IMR-90 (cell line): ENCODE results near the gene ARV1. TPM values are rescaled to one million over a fixed set of nuclear protein-coding genes. Genes with fewer than 3 reads are reported as not detected.

ENCODE experiments used
- ATAC-seq: fragments of 200-7000 bp; cut with Tn5 transposase; 2 replicates; pipeline ENCODE4 v1.9.1; 2020; ENCODE audit warnings: low read depth, mild to moderate bottlenecking, moderate library complexity
- BruUV-seq: library from RNA; stranded (reverse); fragments of 400-500 nt; replicated peaks from 2 replicates; lab custom pipeline; 2021; lab: Mats Ljungman, UMichigan
- CTCF ChIA-PET: fragments of 300-600 bp; formaldehyde crosslinking; extraction: SDS; loops from one replicate; lab custom pipeline; 2021; ENCODE audit warnings: antibody characterized with exemption; lab: Yijun Ruan, JAX
- POLR2A ChIA-PET: fragments of 300-600 bp; sonication (Branson Sonifier 250); formaldehyde crosslinking; loops from one replicate; lab custom pipeline; 2022; ENCODE audit warnings: antibody characterized with exemption; ENCODE audit not compliant: unreplicated experiment; lab: Charles Lee
- DNase-seq: peaks from one replicate; pipeline ENCODE4 v3.0.0; 2013
- H2AFZ ChIP-seq: replicated peaks from 2 replicates; pipeline ENCODE3; 2013; ENCODE audit warnings: low read length, mild to moderate bottlenecking; ENCODE audit not compliant: poor library complexity
- H2AK5ac ChIP-seq: 2 replicates; pipeline ENCODE4 v1.6.1; 2013; ENCODE audit warnings: low read depth, low read length, inconsistent platforms
- H2AK9ac ChIP-seq: replicated peaks from 2 replicates; pipeline ENCODE3; 2013; ENCODE audit warnings: mild to moderate bottlenecking, low read depth, low read length, moderate library complexity; ENCODE audit not compliant: poor library complexity
- H2BK120ac ChIP-seq: 2 replicates; pipeline ENCODE4 v1.6.1; 2013; ENCODE audit warnings: low read depth, low read length, inconsistent platforms
- H2BK15ac ChIP-seq: 3 replicates; pipeline ENCODE4 v1.6.1; 2013; ENCODE audit warnings: low read depth, low read length, inconsistent platforms
- H2BK20ac ChIP-seq: 2 replicates; pipeline ENCODE4 v1.6.1; 2013; ENCODE audit warnings: low read depth, mild to moderate bottlenecking, inconsistent platforms, low read length, moderate library complexity
- H2BK5ac ChIP-seq: 2 replicates; pipeline ENCODE4 v1.6.1; 2013; ENCODE audit warnings: mild to moderate bottlenecking, low read depth, low read length, inconsistent platforms; ENCODE audit not compliant: poor library complexity, severe bottlenecking
- H3K14ac ChIP-seq: replicated peaks from 2 replicates; pipeline ENCODE4 v1.6.1; 2013; ENCODE audit warnings: low read depth, low read length, inconsistent platforms
- H3K18ac ChIP-seq: 2 replicates; pipeline ENCODE4 v1.6.1; 2013; ENCODE audit warnings: low read depth, low read length, control low read depth
- H3K23ac ChIP-seq: 2 replicates; pipeline ENCODE4 v1.6.1; 2013; ENCODE audit warnings: low read depth, low read length, inconsistent platforms
- H3K27ac ChIP-seq: 2 replicates; pipeline ENCODE4 v1.5.1; 2013; ENCODE audit warnings: mild to moderate bottlenecking, control low read depth, low read length; ENCODE audit not compliant: insufficient read depth
- H3K27me3 ChIP-seq: 2 replicates; pipeline ENCODE4 v1.6.1; 2013; ENCODE audit warnings: low read length; ENCODE audit not compliant: control insufficient read depth, insufficient read depth
- H3K36me3 ChIP-seq: 2 replicates; pipeline ENCODE4 v1.6.1; 2013; ENCODE audit warnings: low read length, mixed read lengths; ENCODE audit not compliant: control insufficient read depth, insufficient read depth
- H3K4ac ChIP-seq: 2 replicates; pipeline ENCODE4 v1.6.1; 2013; ENCODE audit warnings: low read depth, low read length, inconsistent platforms
- H3K4me1 ChIP-seq: 2 replicates; pipeline ENCODE4 v1.6.1; 2013; ENCODE audit warnings: low read length, mixed read lengths; ENCODE audit not compliant: control insufficient read depth, insufficient read depth
- H3K4me2 ChIP-seq: 2 replicates; pipeline ENCODE4 v1.6.1; 2013; ENCODE audit warnings: low read depth, mild to moderate bottlenecking, control low read depth, low read length, moderate library complexity
- H3K4me3 ChIP-seq: 2 replicates; pipeline ENCODE4 v1.5.1; 2013; ENCODE audit warnings: low read depth, mild to moderate bottlenecking, control low read depth, low read length, moderate library complexity; ENCODE audit not compliant: insufficient read depth
- H3K56ac ChIP-seq: 2 replicates; pipeline ENCODE4 v1.6.1; 2013; ENCODE audit warnings: low read length, inconsistent platforms; ENCODE audit not compliant: insufficient read depth; ENCODE audit errors: extremely low read depth
- H3K79me1 ChIP-seq, 2 experiments: 2 replicates each; pipeline ENCODE4 v1.6.1; 2013; ENCODE audit warnings: low read length in 2 of 2, inconsistent platforms in 1 of 2, low read depth in 1 of 2
- H3K9ac ChIP-seq: 2 replicates; pipeline ENCODE4 v1.6.1; 2013; ENCODE audit warnings: low read depth, low read length, control low read depth
- H3K9me1 ChIP-seq: 2 replicates; pipeline ENCODE4 v1.6.1; 2013; ENCODE audit warnings: low read length, inconsistent platforms; ENCODE audit not compliant: insufficient read depth
- H3K9me3 ChIP-seq: 2 replicates; pipeline ENCODE4 v1.6.1; 2013; ENCODE audit warnings: low read length; ENCODE audit not compliant: control insufficient read depth, insufficient read depth
- H4K20me1 ChIP-seq: 2 replicates; pipeline ENCODE4 v1.6.1; 2013; ENCODE audit warnings: low read length, inconsistent platforms; ENCODE audit not compliant: insufficient read depth
- H4K5ac ChIP-seq: 2 replicates; pipeline ENCODE4 v1.6.1; 2013; ENCODE audit warnings: mild to moderate bottlenecking, low read depth, low read length, control low read depth
- H4K8ac ChIP-seq, 2 experiments: 2 replicates each; pipeline ENCODE4 v1.6.1; 2013; ENCODE audit warnings: low read depth in 2 of 2, low read length in 2 of 2, control low read depth in 1 of 2, inconsistent platforms in 1 of 2
- H4K91ac ChIP-seq: 2 replicates; pipeline ENCODE4 v1.6.1; 2013; ENCODE audit warnings: low read depth, low read length, inconsistent platforms; ENCODE audit not compliant: insufficient read depth
- CEBPB ChIP-seq: IDR thresholded peaks from 2 replicates; pipeline ENCODE4 v1.6.1; 2012; ENCODE audit warnings: low read depth, low read length, improper control_type of control experiment
- CHD1 ChIP-seq: IDR thresholded peaks from 2 replicates; pipeline ENCODE4 v1.6.1; 2012; ENCODE audit warnings: low read depth, low read length, improper control_type of control experiment
- CTCF ChIP-seq: conservative IDR thresholded peaks from 2 replicates; pipeline ENCODE4 v1.5.1; 2012; ENCODE audit warnings: mild to moderate bottlenecking, low read depth, low read length, improper control_type of control experiment
- ELK1 ChIP-seq: fragments of 150-350 bp; IDR thresholded peaks from 2 replicates; pipeline ENCODE4 v1.6.1; 2016; ENCODE audit warnings: low read depth, mild to moderate bottlenecking, low read length, moderate library complexity, borderline replicate concordance
- MAFK ChIP-seq: IDR thresholded peaks from 2 replicates; pipeline ENCODE4 v1.6.1; 2012; ENCODE audit warnings: low read depth, low read length, improper control_type of control experiment
- MAZ ChIP-seq: IDR thresholded peaks from 2 replicates; pipeline ENCODE4 v1.6.1; 2012; ENCODE audit warnings: low read depth, mild to moderate bottlenecking, low read length, improper control_type of control experiment, moderate library complexity, borderline replicate concordance
- MXI1 ChIP-seq: IDR thresholded peaks from 2 replicates; pipeline ENCODE4 v1.6.1; 2012; ENCODE audit warnings: low read depth, mild to moderate bottlenecking, low read length, moderate library complexity, borderline replicate concordance
- NFE2L2 ChIP-seq: fragments of 150-350 bp; IDR thresholded peaks from 2 replicates; pipeline ENCODE4 v1.6.1; 2016; ENCODE audit warnings: low read depth, mild to moderate bottlenecking, low read length
- POLR2A ChIP-seq: IDR thresholded peaks from 2 replicates; pipeline ENCODE4 v1.6.1; 2012; ENCODE audit warnings: mild to moderate bottlenecking, low read depth, low read length
- RAD21 ChIP-seq: IDR thresholded peaks from 2 replicates; pipeline ENCODE4 v1.6.1; 2012; ENCODE audit warnings: low read length, improper control_type of control experiment
- RCOR1 ChIP-seq: IDR thresholded peaks from 2 replicates; pipeline ENCODE4 v1.6.1; 2012; ENCODE audit warnings: mild to moderate bottlenecking, low read length, improper control_type of control experiment; ENCODE audit not compliant: insufficient replicate concordance
- RFX5 ChIP-seq: IDR thresholded peaks from 2 replicates; pipeline ENCODE4 v1.8.0; 2012; ENCODE audit warnings: low read depth, mild to moderate bottlenecking, low read length, moderate library complexity
- SMC3 ChIP-seq: fragments of 150-350 bp; IDR thresholded peaks from 2 replicates; pipeline ENCODE4 v1.6.1; 2016; ENCODE audit warnings: low read depth, mild to moderate bottlenecking, antibody characterized with exemption, low read length, moderate library complexity
- WGBS, 2 experiments: methylation state at CpG; one replicate each; pipeline versions ENCODE4 v1.1.5 to v1.1.7; 2013; ENCODE audit warnings: missing lambda C conversion rate in 2 of 2; ENCODE audit not compliant: insufficient read length in 1 of 2; ENCODE audit errors: extremely low coverage in 2 of 2; 5-methylcytosine and 5-hydroxymethylcytosine counted together
- dilution Hi-C: fragments of 300-500 bp; cut with HindIII; formaldehyde crosslinking; loops from one replicate; pipeline ENCODE4 v1.14.3; 2018; ENCODE audit warnings: low sequenced_read_pairs; ENCODE audit not compliant: unreplicated experiment
- in situ Hi-C: fragments of 300-500 bp; cut with MboI; formaldehyde crosslinking; loops from 3 replicates; pipeline ENCODE4 v1.14.3; 2019; ENCODE audit warnings: low sequenced_read_pairs, inconsistent platforms, mixed read lengths
- intact Hi-C: fragments of 100-400 bp; cut with micrococcal nuclease; formaldehyde crosslinking; loops from 2 replicates; pipeline ENCODE4 v1.10.0; 2022
- polyA plus RNA-seq, 3 experiments: library from polyadenylated mRNA; depleted of rRNA; stranded (reverse); fragments of >200 nt; gene quantifications; 2 replicates each; pipeline ENCODE4 v1.2.3, GENCODE V29; 2012; ENCODE audit warnings: low replicate concordance in 1 of 3
- total RNA-seq: library from RNA; depleted of rRNA; stranded (reverse); fragments of >200 nt; gene quantifications from 2 replicates; pipeline ENCODE4 v1.2.3, GENCODE V29; 2012

The ARV1 gene
- total and polyA plus RNA-seq, 2 of the 4 experiments (the other 2 are of a cell fraction): 19.0 to 22.9 TPM

- H3K9me1 ChIP-seq: no peaks in the 10 kb centered on the region
- no peak overlapping the region for H3K14ac ChIP-seq
- no peak overlapping the region for H2BK120ac ChIP-seq
- no peak overlapping the region for H2AFZ ChIP-seq
- 44% methylated on average over 2 of the region's 5 CpGs; no CpG with 5 or more reads in 1 of the 2 experiments for WGBS, 2 experiments
- H2AK9ac ChIP-seq: no peak overlapping the region
- H3K79me1 ChIP-seq: peaks cover 4 to 7% of the 10 kb centered on the region in 2 experiments
- no peak overlapping the region for H3K56ac ChIP-seq
- no peak overlapping the region for H3K4ac ChIP-seq
- no peak overlapping the region for H4K8ac ChIP-seq
- no peak overlapping the region for H3K23ac ChIP-seq
- H3K9me3 ChIP-seq: no peaks in the 10 kb centered on the region
- no peaks in the 10 kb centered on the region for H3K36me3 ChIP-seq
- H3K27ac ChIP-seq: no peak overlapping the region
- DNase-seq (no peak), ATAC-seq (no peak)
- H3K9ac ChIP-seq: no peak overlapping the region
- ChIA-PET POLR2A (interaction anchor here (0.6 kb wide), 1 partner anchor 56 kb away, joined by 5 read pairs; no protein-coding TSS in a partner anchor), CTCF (interaction anchor here (0.5 kb wide), 1 partner anchor 18 kb away, joined by 5 read pairs; no protein-coding TSS in a partner anchor)
- in situ Hi-C loops: no loop called here
- no peak overlapping the region for H2BK5ac ChIP-seq
- TF ChIP-seq CEBPB (no peak), POLR2A (no peak), RCOR1 (no peak), CHD1 (no peak), MAZ (no peak), RFX5 (no peak), SMC3 (no peak), MAFK (no peak), RAD21 (no peak), MXI1 (no peak), NFE2L2 (no peak), CTCF (no peak), ELK1 (no peak)
- H2BK20ac ChIP-seq: no peak overlapping the region
- intact Hi-C loops: no loop called here
- no TSS peak for BruUV-seq
- H3K27me3 ChIP-seq: no peaks in the 10 kb centered on the region; the same call in 1 of the 2 replicates
- H3K4me1 ChIP-seq: peaks cover 7% of the 10 kb centered on the region; the same call in 1 of the 2 replicates
- no peak overlapping the region for H2AK5ac ChIP-seq
- H4K91ac ChIP-seq: no peak overlapping the region
- no peak overlapping the region for H4K5ac ChIP-seq
- no peaks in the 10 kb centered on the region; the same call in 1 of the 2 replicates for H4K20me1 ChIP-seq
- dilution Hi-C loops: no loop called here
- no peak overlapping the region for H3K4me3 ChIP-seq
- H3K18ac ChIP-seq: no peak overlapping the region
- H3K4me2 ChIP-seq: no peak overlapping the region
- no peak overlapping the region for H2BK15ac ChIP-seq
Measured at GRCh38 chr1:231036416-231036815, 57.5 kb downstream of the ARV1 start.
